ENCODE measurements around the gene IP6K1. TPM values are rescaled to one million over a fixed set of nuclear protein-coding genes. Genes with fewer than 3 reads are reported as not detected.

IP6K1 gene
- total and polyA plus RNA-seq, 2 experiments from 2014 or later: 10.7 to 35.5 TPM

GRCh38 chr3:49740427-49740826 is 45.9 kb downstream of the IP6K1 start:
- no peak overlapping the region for H3K27ac Mint-ChIP-seq
- Histone ChIP-seq H3K79me2 (replicated peaks; ENCODE audit: insufficient read depth) (peaks cover 13% of the 10 kb centered on the region), H3F3A (replicated peaks; ENCODE audit: low read depth) (no peaks in the 10 kb centered on the region), H3K27ac (ENCODE audit: low read depth) (no peak overlapping the region), H3K4me2 (no peak overlapping the region), H3K9me2 (ENCODE audit: insufficient read depth) (no peaks in the 10 kb centered on the region), H3K4me3 (no peak overlapping the region), H4K20me1 (replicated peaks; ENCODE audit: insufficient read depth) (peaks cover 11% of the 10 kb centered on the region), H3K36me3 (ENCODE audit: insufficient read depth) (no peaks in the 10 kb centered on the region; the same call in 1 of the 2 replicates), H3K27me3 (ENCODE audit: insufficient read depth) (no peaks in the 10 kb centered on the region), H3K4me1 (ENCODE audit: insufficient read depth) (no peaks in the 10 kb centered on the region), H2AFZ (no peak overlapping the region)
- H3K27me3 Mint-ChIP-seq (ENCODE audit: insufficient read depth, low read depth, poor library complexity): peaks cover 4% of the 10 kb centered on the region
- H3K4me3 Mint-ChIP-seq: no peak overlapping the region
- ATAC-seq: no peak
- no peaks in the 10 kb centered on the region for H3K9me3 Mint-ChIP-seq
- DNase-seq (ENCODE audit: low spot score): no peak
- H3K36me3 Mint-ChIP-seq (ENCODE audit: low read depth): peaks cover 35% of the 10 kb centered on the region
- no peaks in the 10 kb centered on the region for H3K4me1 Mint-ChIP-seq
- TF ChIP-seq, protein P1, sequence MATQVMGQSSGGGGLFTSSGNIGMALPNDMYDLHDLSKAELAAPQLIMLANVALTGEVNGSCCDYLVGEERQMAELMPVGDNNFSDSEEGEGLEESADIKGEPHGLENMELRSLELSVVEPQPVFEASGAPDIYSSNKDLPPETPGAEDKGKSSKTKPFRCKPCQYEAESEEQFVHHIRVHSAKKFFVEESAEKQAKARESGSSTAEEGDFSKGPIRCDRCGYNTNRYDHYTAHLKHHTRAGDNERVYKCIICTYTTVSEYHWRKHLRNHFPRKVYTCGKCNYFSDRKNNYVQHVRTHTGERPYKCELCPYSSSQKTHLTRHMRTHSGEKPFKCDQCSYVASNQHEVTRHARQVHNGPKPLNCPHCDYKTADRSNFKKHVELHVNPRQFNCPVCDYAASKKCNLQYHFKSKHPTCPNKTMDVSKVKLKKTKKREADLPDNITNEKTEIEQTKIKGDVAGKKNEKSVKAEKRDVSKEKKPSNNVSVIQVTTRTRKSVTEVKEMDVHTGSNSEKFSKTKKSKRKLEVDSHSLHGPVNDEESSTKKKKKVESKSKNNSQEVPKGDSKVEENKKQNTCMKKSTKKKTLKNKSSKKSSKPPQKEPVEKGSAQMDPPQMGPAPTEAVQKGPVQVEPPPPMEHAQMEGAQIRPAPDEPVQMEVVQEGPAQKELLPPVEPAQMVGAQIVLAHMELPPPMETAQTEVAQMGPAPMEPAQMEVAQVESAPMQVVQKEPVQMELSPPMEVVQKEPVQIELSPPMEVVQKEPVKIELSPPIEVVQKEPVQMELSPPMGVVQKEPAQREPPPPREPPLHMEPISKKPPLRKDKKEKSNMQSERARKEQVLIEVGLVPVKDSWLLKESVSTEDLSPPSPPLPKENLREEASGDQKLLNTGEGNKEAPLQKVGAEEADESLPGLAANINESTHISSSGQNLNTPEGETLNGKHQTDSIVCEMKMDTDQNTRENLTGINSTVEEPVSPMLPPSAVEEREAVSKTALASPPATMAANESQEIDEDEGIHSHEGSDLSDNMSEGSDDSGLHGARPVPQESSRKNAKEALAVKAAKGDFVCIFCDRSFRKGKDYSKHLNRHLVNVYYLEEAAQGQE (IDR thresholded peaks at IDR 0.05; ENCODE audit: unreplicated experiment): no peak

DNA sequence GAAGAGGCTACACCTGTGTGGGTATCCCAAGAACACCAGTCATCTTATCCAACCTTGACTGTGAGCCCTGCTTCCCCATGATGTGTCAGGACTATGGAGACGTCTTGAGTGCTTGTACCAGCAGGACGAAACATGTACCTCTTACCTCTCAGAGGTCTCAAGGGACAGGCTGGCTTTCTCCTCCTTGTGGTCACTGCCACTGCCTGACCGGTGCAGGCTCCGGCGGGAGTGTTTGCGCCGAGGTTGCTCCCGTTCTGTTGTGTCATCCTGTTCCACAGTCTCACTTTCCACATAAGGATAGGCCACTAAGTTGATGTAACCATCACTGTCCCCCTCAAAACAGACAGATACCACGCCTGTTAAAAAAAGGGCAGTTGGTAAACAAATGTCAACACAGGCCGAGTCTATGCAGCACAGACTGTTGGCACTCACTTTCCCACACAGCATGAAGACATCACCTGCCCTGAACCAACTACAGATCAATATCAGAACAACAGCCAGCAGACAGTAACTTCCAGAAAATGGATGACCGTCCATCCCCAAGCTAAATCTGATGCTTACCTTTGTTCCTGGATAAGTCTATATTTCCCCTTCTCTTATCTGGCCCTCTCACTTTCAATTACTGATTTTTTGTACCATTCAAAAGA is 48.2 kb downstream of the IP6K1 start:
- no peak overlapping the region for H3K27ac ChIP-seq (ENCODE audit: low read depth)
- H3K27me3 ChIP-seq (ENCODE audit: insufficient read depth): no peaks in the 10 kb centered on the region
- DNase-seq (ENCODE audit: low spot score) (no peak), ATAC-seq (no peak)
- no peaks in the 10 kb centered on the region for H3K4me1 ChIP-seq (ENCODE audit: insufficient read depth)
- no peak overlapping the region for H2AFZ ChIP-seq
- Mint-ChIP-seq H3K9me3 (no peaks in the 10 kb centered on the region), H3K4me3 (no peak overlapping the region), H3K4me1 (no peaks in the 10 kb centered on the region), H3K36me3 (ENCODE audit: low read depth) (peaks cover 41% of the 10 kb centered on the region), H3K27me3 (ENCODE audit: insufficient read depth, low read depth, poor library complexity) (peaks cover 4% of the 10 kb centered on the region), H3K27ac (0 out of 2 replicates have a peak overlapping the region, but pooled peaks have one; percentile 21)
- H3K4me3 ChIP-seq: no peak overlapping the region
- H4K20me1 ChIP-seq (replicated peaks; ENCODE audit: insufficient read depth): peaks cover 10% of the 10 kb centered on the region
- no peaks in the 10 kb centered on the region for H3F3A ChIP-seq (replicated peaks; ENCODE audit: low read depth)
- no peaks in the 10 kb centered on the region for H3K9me2 ChIP-seq (ENCODE audit: insufficient read depth)
- no peak overlapping the region for H3K4me2 ChIP-seq
- 0 out of 2 replicates have a peak, but pooled peaks cover 3% of the 10 kb centered on the region for H3K79me2 ChIP-seq (replicated peaks; ENCODE audit: insufficient read depth)
- no peaks in the 10 kb centered on the region; the same call in none of the 2 replicates for H3K36me3 ChIP-seq (ENCODE audit: insufficient read depth)
- TF ChIP-seq NANOG (IDR thresholded peaks at IDR 0.05; ENCODE audit: borderline replicate concordance) (no peak), EZH2phosphoT487 (IDR thresholded peaks at IDR 0.05; ENCODE audit: unreplicated experiment) (no peak), CREB1 (CRISPR knock-in tag; IDR thresholded peaks at IDR 0.05; ENCODE audit: low read depth) (no peak), ETS1 (IDR thresholded peaks at IDR 0.05) (no peak), POLR2AphosphoS5 (IDR thresholded peaks at IDR 0.05; ENCODE audit: low read depth) (no peak), ZNF114 (CRISPR knock-in tag; IDR thresholded peaks at IDR 0.05) (no peak), ZNF331 (CRISPR knock-in tag; IDR thresholded peaks at IDR 0.05; ENCODE audit: low read depth) (no peak), EZH2 (IDR thresholded peaks at IDR 0.05; ENCODE audit: low read depth, unreplicated experiment) (no peak), JUNB (IDR thresholded peaks at IDR 0.05; ENCODE audit: unreplicated experiment) (no peak), STAT1 (IDR thresholded peaks at IDR 0.05; ENCODE audit: unreplicated experiment) (no peak)
- TF ChIP-seq, protein P1 (IDR thresholded peaks at IDR 0.05; ENCODE audit: unreplicated experiment): no peak

Data from GM23338 (cell line).